Activated T-helper 1 cell treated with anti-CD3 and anti-CD28 coated beads, Interleukin-12 subunit alpha, Interleukin-12 subunit beta, Interleukin-2, Interleukin-4 antibody, amounts not matched to agents 30 ng/mL and 10 ng/mL and 1 ng/mL, durations not matched to agents 14 hours and 24 hours and 36 hours (primary cell): ENCODE data around the gene C3orf33. TPM values are rescaled to one million over a fixed set of nuclear protein-coding genes. Genes with fewer than 3 reads are reported as not detected.

Experiments
- DNase-seq: peaks from one replicate; pipeline ENCODE4 v3.0.0; 2021; ENCODE audit warnings: low spot score
- H3K27ac Mint-ChIP-seq: one replicate; pipeline ENCODE4 v1.8.0; 2021; ENCODE audit warnings: mild to moderate bottlenecking, mixed read lengths
- H3K27me3 Mint-ChIP-seq: one replicate; pipeline ENCODE4 v1.8.0; 2022; ENCODE audit warnings: mild to moderate bottlenecking, moderate library complexity, mixed read lengths; ENCODE audit not compliant: insufficient read depth
- H3K36me3 Mint-ChIP-seq: one replicate; pipeline ENCODE4 v1.8.0; 2021; ENCODE audit warnings: low read depth, mixed read lengths
- H3K4me1 Mint-ChIP-seq: one replicate; pipeline ENCODE4 v1.8.0; 2021; ENCODE audit warnings: low read depth, mixed read lengths
- H3K4me3 Mint-ChIP-seq: one replicate; pipeline ENCODE4 v1.8.0; 2021; ENCODE audit warnings: mild to moderate bottlenecking, moderate library complexity, mixed read lengths
- H3K9me3 Mint-ChIP-seq: one replicate; pipeline ENCODE4 v1.8.0; 2021; ENCODE audit warnings: mixed read lengths
- intact Hi-C: fragments of 100-400 bp; cut with micrococcal nuclease; formaldehyde crosslinking; loops from one replicate; pipeline ENCODE4 v1.15.1; 2024
- total RNA-seq: library from RNA; stranded (reverse); gene quantifications from 2 replicates; pipeline ENCODE4 v1.2.3, GENCODE V29; 2022

Gene C3orf33
- total RNA-seq, 1 donor from 2014 or later: 2.0 TPM

DNA sequence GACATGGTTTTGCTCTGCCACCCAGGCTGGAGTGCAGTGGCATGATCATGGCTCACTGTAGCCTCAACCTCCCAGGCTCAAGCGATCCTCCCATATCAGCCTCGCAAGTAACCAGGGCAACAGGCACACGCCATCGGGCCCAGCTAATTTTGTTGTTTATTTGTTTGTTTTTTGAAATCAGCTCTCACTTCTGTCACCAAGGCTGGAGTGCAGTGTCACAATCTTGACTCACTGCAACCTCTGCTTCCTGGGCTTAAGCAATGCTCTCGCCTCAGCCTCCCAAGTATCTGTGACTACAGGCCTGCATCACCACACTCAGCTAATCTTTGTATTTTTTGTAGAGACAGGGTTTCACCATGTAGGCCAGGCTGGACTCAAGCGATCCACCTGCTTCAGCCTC lies 35.0 kb downstream of the C3orf33 start:
- intact Hi-C loops: no loop called here
- no peaks in the 10 kb centered on the region for H3K36me3 Mint-ChIP-seq
- H3K9me3 Mint-ChIP-seq: no peaks in the 10 kb centered on the region
- no peak for DNase-seq
- no peaks in the 10 kb centered on the region for H3K4me1 Mint-ChIP-seq
- H3K27ac Mint-ChIP-seq: no peak overlapping the region
- H3K27me3 Mint-ChIP-seq: no peaks in the 10 kb centered on the region
- no peak overlapping the region for H3K4me3 Mint-ChIP-seq

DNA sequence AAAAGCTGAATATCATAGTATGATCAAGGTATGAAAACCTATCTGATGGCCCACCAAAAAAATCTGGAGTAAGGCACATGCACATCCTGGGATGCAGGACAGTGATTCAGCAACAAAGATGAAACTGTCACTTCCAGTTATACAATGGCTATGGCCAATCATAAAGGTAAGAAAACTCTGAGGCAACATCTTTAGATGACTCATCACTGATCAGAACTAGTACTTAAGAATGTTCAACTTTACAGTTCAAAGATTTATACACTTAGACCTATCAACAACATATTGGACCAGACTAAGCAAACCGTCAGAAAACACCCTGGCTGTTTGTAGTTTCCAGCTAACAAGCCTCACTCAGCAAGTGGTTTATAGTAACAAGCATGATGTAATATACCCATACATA lies 39.9 kb downstream of the C3orf33 start:
- Mint-ChIP-seq H3K27me3 (no peaks in the 10 kb centered on the region), H3K27ac (no peak overlapping the region), H3K4me1 (no peaks in the 10 kb centered on the region), H3K9me3 (no peaks in the 10 kb centered on the region), H3K4me3 (no peak overlapping the region), H3K36me3 (peaks cover 2% of the 10 kb centered on the region)
- DNase-seq: no peak
- intact Hi-C loops: no loop called here

GRCh38 chr3:155763870-155764463 lies 42.1 kb downstream of the C3orf33 start:
- intact Hi-C loops: no loop called here
- no peak for DNase-seq
- no peaks in the 10 kb centered on the region for H3K4me1 Mint-ChIP-seq
- no peak overlapping the region for H3K4me3 Mint-ChIP-seq
- no peaks in the 10 kb centered on the region for H3K27me3 Mint-ChIP-seq
- H3K36me3 Mint-ChIP-seq: peaks cover 4% of the 10 kb centered on the region
- H3K9me3 Mint-ChIP-seq: no peaks in the 10 kb centered on the region
- no peak overlapping the region for H3K27ac Mint-ChIP-seq

GRCh38 chr3:155760653-155761052 lies 45.4 kb downstream of the C3orf33 start:
- Mint-ChIP-seq H3K9me3 (no peaks in the 10 kb centered on the region), H3K36me3 (peaks cover 4% of the 10 kb centered on the region)
- intact Hi-C loops: no loop called here

DNA sequence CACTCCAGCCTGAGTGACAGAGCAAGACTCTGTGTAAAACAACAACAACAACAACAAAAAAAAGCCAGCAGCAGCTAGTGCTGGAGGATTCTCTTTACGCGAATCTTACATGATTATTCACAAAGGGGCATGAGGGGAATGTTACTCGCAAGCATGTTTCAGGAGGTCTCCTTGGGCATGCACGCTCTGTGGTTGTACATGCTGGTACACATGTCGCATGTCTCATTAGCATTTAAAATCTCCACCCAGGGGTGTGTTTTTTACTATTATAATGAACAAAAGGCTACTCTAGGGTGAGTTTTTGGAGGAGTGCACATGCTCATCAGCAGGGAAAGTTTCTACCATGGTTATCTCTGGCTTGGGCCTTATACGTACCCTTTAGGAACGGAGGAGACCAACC lies 48.5 kb downstream of the C3orf33 start:
- Mint-ChIP-seq H3K9me3 (no peaks in the 10 kb centered on the region), H3K4me1 (no peaks in the 10 kb centered on the region), H3K36me3 (peaks cover 2% of the 10 kb centered on the region), H3K4me3 (no peak overlapping the region), H3K27me3 (peaks cover 2% of the 10 kb centered on the region), H3K27ac (no peak overlapping the region)
- intact Hi-C loops: no loop called here
- no peak for DNase-seq

More at GRCh38 chr3:155760653-155761052, 45.4 kb downstream of the C3orf33 start:
- Mint-ChIP-seq H3K4me3 (no peak overlapping the region), H3K4me1 (no peaks in the 10 kb centered on the region), H3K27ac (no peak overlapping the region), H3K27me3 (no peaks in the 10 kb centered on the region)
- no peak for DNase-seq

GRCh38 chr3:155753038-155753639 lies 52.9 kb downstream of the C3orf33 start:
- Mint-ChIP-seq H3K36me3 (no peaks in the 10 kb centered on the region), H3K4me1 (no peaks in the 10 kb centered on the region), H3K27me3 (peaks cover 9% of the 10 kb centered on the region), H3K4me3 (no peak overlapping the region), H3K9me3 (no peaks in the 10 kb centered on the region), H3K27ac (no peak overlapping the region)
- DNase-seq: no peak
- intact Hi-C loops: no loop called here

GRCh38 chr3:155748611-155749365 lies 57.3 kb downstream of the C3orf33 start:
- Mint-ChIP-seq H3K27me3 (peaks cover 48% of the 10 kb centered on the region), H3K36me3 (no peaks in the 10 kb centered on the region), H3K27ac (no peak overlapping the region), H3K4me3 (no peak overlapping the region), H3K4me1 (peaks cover 11% of the 10 kb centered on the region), H3K9me3 (no peaks in the 10 kb centered on the region)
- no peak for DNase-seq
- intact Hi-C loops: loop anchor here (5.0 kb wide), 2 partner anchors 104 to 124 kb away; partner anchors contain the start of genes GMPS and SLC33A1

DNA sequence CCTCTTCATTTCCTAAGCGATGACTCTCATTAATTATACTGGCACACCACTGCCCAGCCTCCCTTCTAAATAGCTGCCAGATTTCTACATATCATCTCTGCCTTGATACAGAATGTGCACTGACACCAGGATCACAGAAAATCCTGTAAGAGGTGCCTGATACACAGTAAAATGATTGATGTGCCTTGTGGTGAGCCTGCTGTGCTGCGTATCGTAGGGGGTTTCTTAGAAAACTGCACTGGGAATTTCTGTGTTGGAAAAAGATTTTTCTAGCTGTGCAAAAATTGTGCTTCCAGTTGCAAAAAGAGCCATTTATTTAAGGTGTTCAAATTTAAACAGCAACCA lies 58.2 kb downstream of the C3orf33 start:
- H3K36me3 Mint-ChIP-seq: no peaks in the 10 kb centered on the region
- H3K27ac Mint-ChIP-seq: no peak overlapping the region
- no peak for DNase-seq
- peaks cover 54% of the 10 kb centered on the region for H3K27me3 Mint-ChIP-seq
- H3K4me1 Mint-ChIP-seq: peaks cover 11% of the 10 kb centered on the region
- intact Hi-C loops: loop anchor here (5.0 kb wide), 2 partner anchors 104 to 124 kb away; partner anchors contain the start of genes GMPS and SLC33A1
- no peaks in the 10 kb centered on the region for H3K9me3 Mint-ChIP-seq
- no peak overlapping the region for H3K4me3 Mint-ChIP-seq

DNA sequence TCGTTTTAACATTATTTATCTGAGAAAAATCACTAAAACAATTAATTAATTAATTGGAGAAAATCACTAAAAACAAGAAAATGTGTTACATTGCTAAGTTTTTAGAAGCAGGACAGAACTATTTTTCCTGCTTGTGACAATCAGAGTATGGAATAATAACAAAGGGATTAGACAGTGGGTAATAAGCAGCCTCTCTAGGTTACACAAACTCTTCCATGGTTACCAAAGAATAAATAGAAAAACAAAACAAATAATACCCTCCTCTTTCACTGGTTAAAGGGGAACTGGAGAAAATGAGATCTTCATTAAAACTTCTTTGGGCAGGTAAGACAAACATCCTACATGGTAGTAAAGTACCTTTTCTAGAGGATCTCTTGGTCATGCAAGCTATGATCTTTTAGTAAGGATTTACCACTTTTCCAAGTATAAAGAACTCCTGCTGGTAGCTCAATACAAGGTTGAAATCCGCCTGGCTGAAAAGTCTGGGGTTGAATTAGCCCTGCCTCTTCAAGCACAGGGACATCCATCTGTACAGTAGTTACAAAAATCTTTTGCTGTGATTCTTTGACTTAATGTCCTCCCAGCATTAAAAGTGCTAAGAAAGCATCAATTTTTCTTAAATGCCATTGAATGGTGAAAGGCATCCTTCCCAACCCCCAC lies 58.7 kb downstream of the C3orf33 start:
- H3K27me3 Mint-ChIP-seq: peaks cover 59% of the 10 kb centered on the region
- H3K27ac Mint-ChIP-seq: no peak overlapping the region
- H3K36me3 Mint-ChIP-seq: no peaks in the 10 kb centered on the region
- peaks cover 11% of the 10 kb centered on the region for H3K4me1 Mint-ChIP-seq
- no peak for DNase-seq
- intact Hi-C loops: loop anchor here (5.0 kb wide), 2 partner anchors 105 to 125 kb away; partner anchors contain the start of genes GMPS and SLC33A1
- no peak overlapping the region for H3K4me3 Mint-ChIP-seq
- H3K9me3 Mint-ChIP-seq: no peaks in the 10 kb centered on the region

DNA sequence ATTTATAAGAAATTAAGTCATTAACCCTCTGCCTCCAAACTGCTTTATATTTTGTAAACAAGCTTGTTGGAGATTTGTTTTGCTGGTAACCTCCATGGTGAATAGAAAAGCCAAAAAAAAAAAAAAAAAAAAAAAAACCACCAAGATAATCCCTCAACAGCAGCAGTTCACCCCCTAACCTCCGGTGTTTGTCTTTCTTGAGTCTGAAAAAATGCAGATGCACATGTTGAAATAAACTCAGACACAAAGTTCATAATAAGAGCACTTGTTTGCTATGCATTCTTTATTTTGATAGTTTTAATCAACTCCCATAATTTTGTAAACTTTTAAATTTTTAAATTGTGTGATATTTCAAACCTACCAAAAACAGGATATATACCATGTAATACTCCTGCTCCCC lies 59.4 kb downstream of the C3orf33 start:
- intact Hi-C loops: loop anchor here (5.0 kb wide), 2 partner anchors 106 to 126 kb away; partner anchors contain the start of genes GMPS and SLC33A1
- H3K27me3 Mint-ChIP-seq: peaks cover 63% of the 10 kb centered on the region

GRCh38 chr3:155745795-155746550 lies 60.1 kb downstream of the C3orf33 start:
- no peaks in the 10 kb centered on the region for H3K9me3 Mint-ChIP-seq
- H3K36me3 Mint-ChIP-seq: no peaks in the 10 kb centered on the region
- H3K4me3 Mint-ChIP-seq: peak overlapping the region; percentile 20
- peaks cover 11% of the 10 kb centered on the region for H3K4me1 Mint-ChIP-seq
- no peak overlapping the region for H3K27ac Mint-ChIP-seq
- H3K27me3 Mint-ChIP-seq: peaks cover 69% of the 10 kb centered on the region
- DNase-seq: no peak
- intact Hi-C loops: loop anchor here (5.0 kb wide), 2 partner anchors 106 to 126 kb away; partner anchors contain the start of genes GMPS and SLC33A1

More for the DNA sequence above, 59.4 kb downstream of the C3orf33 start:
- Mint-ChIP-seq H3K9me3 (no peaks in the 10 kb centered on the region), H3K36me3 (no peaks in the 10 kb centered on the region), H3K27ac (no peak overlapping the region), H3K4me1 (peaks cover 11% of the 10 kb centered on the region), H3K4me3 (no peak overlapping the region)
- DNase-seq: no peak

- H3K4me3 Mint-ChIP-seq: peak within 1 kb of the TSS; percentile 84
- intact Hi-C loops: loop anchor here (5.0 kb wide), 3 partner anchors 63 to 128 kb away; partner anchors contain the start of genes C3orf33, GMPS and SLC33A1
- no peak for DNase-seq
- peaks cover 73% of the 10 kb centered on the region for H3K27me3 Mint-ChIP-seq
- H3K36me3 Mint-ChIP-seq: no peaks in the 10 kb centered on the region
- H3K4me1 Mint-ChIP-seq: peaks cover 11% of the 10 kb centered on the region
- peak within 1 kb of the TSS; percentile 25 for H3K27ac Mint-ChIP-seq
- H3K9me3 Mint-ChIP-seq: no peaks in the 10 kb centered on the region
These were observed 61.3 kb downstream of the C3orf33 start, which contains the start of gene PLCH1 for GRCh38 chr3:155744626-155745324. TSS of gene PLCH1 (minus strand) at chr3:155745071. CDS start at chr3:155704224, 40,847 bp downstream.
